NCI-H524 (cell line): ENCODE results near the gene OR10H5.
"Not testable (repeated sequence)": the region's sequence is repeated elsewhere in the genome, so short reads cannot be mapped to it uniquely, and the experiment has no call there.

Source experiments
- DNase-seq, 2 experiments: peaks; one replicate each; lab custom pipeline; 2025; lab: John Stamatoyannopoulos, UW

The OR10H5 gene, protein sequence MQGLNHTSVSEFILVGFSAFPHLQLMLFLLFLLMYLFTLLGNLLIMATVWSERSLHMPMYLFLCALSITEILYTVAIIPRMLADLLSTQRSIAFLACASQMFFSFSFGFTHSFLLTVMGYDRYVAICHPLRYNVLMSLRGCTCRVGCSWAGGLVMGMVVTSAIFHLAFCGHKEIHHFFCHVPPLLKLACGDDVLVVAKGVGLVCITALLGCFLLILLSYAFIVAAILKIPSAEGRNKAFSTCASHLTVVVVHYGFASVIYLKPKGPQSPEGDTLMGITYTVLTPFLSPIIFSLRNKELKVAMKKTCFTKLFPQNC

DNA sequence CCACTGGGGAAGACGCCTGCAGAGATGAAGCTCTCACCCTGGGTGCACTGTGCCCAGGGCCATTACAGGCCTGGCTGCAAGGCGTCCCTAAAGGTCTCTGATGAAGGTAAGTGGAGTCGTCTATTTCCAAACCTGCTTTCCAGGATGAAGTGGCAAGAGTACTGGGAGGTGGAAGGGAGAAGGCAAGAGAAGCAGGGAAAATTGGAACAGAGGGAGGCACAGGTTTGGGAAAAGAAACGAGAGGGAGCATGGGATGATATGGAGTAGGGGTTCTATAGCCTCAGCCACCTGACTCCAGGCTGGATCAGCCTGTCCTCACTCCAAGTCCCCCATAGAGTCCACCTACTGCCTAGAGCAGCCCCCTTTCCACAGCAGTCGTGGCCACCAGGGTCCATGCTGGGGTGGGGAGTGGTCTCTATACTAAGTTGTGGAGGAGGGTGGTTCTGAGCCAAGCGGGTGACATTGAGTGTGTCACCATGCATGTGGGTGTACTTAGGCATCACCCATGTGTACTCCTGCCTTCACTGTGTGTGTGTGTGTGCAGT, at the start of gene OR10H5:
OR10H5 (plus strand) TSS at position 51 of the 545 bp plus-strand sequence. CDS start 6,388 bp downstream, outside the sequence.
- DNase-seq: no peak

DNA sequence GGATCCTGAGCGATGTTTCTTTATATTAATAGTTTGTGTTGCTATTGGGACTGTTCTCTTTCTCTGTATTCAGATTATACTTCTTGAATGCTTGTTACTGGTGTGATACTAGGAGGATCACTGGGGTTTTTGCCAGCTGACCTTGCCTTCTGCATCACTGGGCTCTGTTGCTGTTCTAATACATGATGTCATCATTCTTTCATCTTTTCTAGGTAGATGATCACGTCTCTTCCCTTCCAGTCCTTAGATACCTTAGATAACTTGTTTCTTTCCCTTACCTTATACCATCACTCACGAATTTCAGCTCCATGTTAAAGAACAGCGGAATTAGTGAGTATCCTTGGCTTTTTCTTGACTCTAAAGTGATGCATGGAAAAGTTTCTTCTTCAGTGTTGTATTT, 49.7 kb upstream of the OR10H5 start, which contains the start of gene OR10H3:
OR10H3 (plus strand) TSS at position 264 of the 400 bp plus-strand sequence. CDS start 3,408 bp downstream, outside the sequence.
- DNase-seq: no peak

- DNase-seq: no peak
These were observed 46.7 kb upstream of the OR10H5 start for GRCh38 chr19:15740785-15741184.

DNA sequence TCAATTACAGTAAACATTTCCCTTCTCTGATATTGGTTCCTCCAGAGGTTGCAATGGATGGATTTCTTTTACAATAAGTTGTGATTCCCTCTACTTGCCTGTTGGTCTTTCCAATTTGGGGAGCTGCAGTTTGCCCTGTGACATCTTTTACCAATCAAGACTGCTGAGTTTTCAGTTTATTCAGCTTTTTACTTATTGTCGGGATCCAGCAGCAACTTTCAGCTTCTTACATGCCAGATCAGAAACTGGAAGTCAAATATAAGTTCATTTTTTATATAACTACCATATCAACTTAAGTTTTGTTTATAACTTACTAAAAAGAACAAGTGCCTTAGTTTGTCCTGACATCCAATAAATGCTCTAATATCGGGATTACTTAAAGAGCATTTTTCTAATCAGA, 39.2 kb upstream of the OR10H5 start:
- no peak for DNase-seq

GRCh38 chr19:15758379-15758778, 29.1 kb upstream of the OR10H5 start:
- DNase-seq: no peak

DNA sequence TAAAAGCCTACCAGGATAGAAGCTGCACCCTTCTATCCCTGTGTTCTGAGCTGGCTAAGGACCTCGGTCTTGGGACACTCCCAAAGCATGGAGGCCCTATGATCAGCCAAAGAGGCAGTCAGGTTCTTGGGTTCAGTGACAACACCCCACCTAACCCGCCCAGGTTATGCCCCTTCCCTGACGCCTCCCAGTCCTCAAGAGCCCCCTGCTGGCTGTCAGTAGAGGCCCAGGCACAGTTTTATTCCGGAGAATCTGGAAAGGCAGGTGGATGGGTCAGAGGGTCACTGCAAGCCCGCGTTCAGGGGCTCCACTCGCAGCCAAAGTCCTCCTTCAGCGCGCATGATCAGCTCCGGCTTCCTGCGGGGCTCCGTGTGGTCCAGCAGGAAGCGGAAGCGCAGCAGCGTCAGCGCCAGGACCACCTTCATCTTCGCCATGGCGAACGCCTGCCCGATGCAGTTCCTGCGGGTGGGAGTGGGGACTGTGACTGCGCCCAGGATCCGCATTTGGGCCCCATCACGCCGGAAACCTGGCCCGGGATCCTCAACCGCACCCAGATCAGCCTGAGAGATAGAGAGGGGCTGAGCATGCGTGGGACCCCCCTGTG, 27.4 kb upstream of the OR10H5 start:
- DNase-seq: no peak

- no peak for DNase-seq
These were observed 17.9 kb upstream of the OR10H5 start for GRCh38 chr19:15769586-15769985.

DNA sequence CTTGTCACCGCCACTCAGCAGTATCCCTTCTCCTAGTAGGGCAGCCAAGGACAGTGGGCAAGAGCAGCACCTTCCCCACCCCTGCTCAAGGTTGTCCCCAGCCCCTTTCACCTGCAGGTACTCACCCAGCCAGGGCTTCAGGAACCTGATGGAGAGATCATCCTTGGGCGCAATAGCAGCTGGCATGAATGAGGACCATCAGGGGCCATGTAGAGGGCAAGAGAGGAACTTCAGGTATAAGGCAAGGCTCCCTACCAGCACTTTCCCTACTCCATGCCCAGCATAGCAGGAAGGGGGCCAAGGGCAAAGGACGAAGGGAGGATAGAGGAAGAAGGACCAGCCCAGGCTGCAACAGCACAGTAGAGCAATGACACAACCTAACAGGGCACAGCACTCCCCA, 13.3 kb upstream of the OR10H5 start:
- not testable (repeated sequence) for DNase-seq

GRCh38 chr19:15775249-15775648, 12.2 kb upstream of the OR10H5 start:
- no peak for DNase-seq

- DNase-seq: no peak
These were observed 11.2 kb upstream of the OR10H5 start for GRCh38 chr19:15776264-15776663.

DNA sequence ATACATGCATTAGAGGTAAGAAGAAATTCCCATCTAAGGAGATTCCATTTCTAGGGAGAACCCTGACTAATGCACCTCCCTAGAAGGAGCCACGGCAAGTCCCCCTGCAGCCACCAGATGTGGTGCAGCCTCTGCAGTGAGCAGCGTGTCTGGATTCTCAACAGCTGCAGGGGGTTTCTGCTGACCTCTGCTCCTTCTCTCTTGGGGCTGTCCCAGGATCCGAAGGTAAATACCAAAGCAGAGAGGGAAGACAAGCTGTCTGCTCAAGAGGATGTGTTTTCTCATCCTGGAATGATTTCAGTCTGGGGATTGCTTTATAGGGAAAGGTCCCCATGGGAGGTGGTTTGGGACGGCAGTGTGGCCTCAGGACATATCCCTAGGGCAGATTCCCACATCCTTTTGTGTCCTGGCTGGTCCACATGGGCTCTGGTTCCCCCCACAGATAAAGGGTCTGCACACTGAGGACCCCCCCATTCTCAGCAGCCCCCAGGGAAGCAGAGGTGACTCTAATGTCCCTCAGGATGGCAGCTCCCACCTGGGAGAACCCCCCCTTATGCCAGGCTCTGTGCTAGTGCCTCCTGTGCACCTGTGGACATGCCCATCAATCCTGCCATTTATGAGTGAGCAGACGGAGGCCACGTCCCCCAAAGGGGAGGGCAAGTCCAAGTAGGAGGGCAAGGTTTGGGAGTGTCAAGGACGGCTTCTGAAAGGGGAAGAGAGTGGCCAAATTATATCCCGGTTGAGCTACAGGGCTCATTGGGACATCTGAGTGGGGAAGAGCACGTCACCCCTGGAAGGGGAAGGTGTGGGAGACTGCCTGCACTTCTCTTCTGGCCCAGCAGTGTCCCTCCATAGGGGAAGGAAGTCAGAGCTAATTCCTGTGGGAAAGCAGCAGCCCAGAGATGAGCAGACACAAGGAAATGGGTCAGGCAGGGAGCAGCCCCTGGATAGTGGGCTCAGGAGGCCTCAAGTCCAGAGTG, 10.2 kb upstream of the OR10H5 start:
- no peak for DNase-seq

GRCh38 chr19:15779756-15780476, 7.5 kb upstream of the OR10H5 start:
- DNase-seq: no peak

DNA sequence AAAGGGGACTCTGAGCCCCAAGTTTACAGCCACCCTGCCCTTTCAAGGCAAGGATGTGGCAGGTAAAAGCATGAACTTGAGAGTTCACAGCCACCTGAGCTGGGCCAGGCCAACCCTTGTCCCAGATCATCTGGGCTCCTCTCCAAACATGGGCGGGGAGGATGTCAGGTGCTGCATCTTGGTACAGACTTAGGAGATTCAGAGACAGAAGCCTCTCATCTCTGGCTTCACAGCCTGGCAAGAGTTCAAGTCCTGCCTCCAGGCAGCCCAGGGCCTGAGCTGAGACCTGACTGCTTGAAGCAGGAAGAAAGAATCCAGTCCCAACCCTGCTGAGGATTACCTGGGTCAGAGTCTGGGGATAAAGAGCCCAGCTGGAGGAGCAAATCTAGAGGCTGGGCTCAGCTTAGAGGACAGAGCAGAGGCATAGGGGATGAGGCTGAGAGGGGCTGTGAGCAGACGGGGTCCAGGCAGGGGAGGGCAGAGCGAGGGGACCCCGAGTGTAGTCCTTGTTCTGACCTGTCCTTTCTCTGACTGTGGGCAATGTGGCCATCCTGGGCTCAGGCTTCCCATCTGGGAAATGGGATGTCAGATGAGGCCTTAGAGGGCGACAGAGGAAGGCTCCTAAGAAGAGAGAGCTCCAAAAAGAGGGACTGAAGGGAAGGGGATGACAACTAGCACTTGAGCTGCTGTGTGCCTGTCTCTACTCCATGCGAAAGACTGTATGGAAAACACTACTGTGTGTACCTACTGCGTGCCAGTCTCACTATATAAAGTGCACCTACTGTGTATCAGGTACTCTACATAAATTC, 6.6 kb upstream of the OR10H5 start:
- DNase-seq: no peak

GRCh38 chr19:15781661-15782060, 5.8 kb upstream of the OR10H5 start:
- no peak for DNase-seq

GRCh38 chr19:15782211-15782610, 5.2 kb upstream of the OR10H5 start:
- no peak for DNase-seq

DNA sequence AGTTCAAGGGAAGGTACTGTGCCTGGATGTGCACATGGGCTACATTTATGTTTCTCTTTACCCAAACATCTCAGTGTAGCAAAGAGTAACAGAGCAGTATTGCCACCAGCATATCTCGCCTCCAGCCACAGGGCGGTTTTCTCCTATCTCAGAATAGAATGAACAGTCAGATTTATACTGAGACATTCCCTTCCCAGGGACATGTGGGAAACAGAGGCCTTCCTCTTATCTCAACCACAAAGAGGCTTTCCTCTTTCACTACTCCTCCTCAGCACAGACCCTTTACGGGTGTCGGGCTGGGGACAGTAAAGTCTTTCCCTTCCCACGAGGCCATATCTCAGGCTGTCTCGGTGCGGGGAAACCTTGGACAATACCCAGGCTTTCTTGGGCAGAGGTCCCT, 4.6 kb upstream of the OR10H5 start:
- not testable (repeated sequence) for DNase-seq

DNA sequence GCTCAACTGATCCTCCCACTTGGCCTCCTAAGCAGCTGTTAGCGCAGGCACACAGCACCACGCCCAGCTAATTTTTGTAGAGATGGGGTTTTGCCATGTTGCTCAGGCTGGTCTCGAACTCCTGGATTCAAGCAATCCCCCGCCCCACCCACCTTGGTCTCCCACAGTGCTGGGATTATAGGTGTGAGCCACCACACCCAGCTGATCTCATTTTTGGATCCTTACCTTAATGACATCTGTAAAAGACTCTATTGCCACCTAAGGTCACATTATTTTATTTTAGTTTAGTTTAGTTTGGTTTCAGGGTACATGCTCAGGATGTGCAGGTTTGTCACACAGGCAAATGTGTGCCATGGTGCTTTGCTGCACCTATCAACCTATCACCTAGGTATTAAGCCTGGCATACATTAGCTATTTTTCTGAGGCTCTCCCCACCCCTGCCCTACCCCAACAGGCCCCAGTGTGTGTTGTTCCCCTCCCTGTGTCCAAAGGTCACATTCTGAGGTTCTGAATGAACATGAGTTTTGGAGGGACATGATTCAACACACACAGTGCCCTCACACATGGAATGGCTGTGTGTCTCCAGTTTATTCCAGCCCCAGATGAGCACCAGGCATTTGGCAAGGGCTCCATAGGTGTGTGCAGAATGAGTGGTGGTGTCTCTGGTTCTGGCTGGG, 1.3 kb downstream of the OR10H5 start:
- DNase-seq: no peak

GRCh38 chr19:15790096-15790495, 2.6 kb downstream of the OR10H5 start:
- DNase-seq: no peak

- DNase-seq: not testable (repeated sequence)
These were observed 6.8 kb downstream of the OR10H5 start for GRCh38 chr19:15794279-15794678.

DNA sequence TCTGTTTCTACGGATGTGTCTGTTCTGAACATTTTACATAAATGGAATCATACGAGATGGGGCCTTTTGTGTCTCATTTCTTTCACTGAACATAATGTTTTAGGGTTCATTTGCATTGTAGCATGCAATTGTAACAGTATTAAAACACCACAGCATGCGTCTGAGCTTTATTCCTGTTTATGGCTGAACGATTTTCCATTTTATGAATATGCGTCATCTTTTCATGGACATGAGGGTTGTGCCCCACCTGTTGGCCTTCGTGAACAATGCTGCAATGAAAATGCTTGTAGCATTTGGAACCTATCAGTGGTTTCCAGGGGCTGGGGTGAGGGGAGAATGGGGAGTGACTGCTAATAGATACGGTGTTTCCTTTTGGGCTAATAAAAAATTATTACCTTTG, 22.9 kb downstream of the OR10H5 start:
- no peak for DNase-seq
